ENCODE data around the gene JAM2. TPM values are rescaled to one million over a fixed set of nuclear protein-coding genes. Genes with fewer than 3 reads are reported as not detected.

Gene JAM2
- polyA plus RNA-seq, 1 experiment: 0.21 TPM

- no peak for TF ChIP-seq CTCF (IDR thresholded peaks at IDR 0.05; ENCODE audit: insufficient read depth, low read depth, low read length)
- ChIA-PET POLR2A (no interaction called here), CTCF (interaction anchor here (0.7 to 1.5 kb wide), 2 partner anchors 8 to 51 kb away, joined by 3 read pairs; no protein-coding TSS in a partner anchor)
- no peaks in the 10 kb centered on the region for H3K27me3 ChIP-seq (ENCODE audit: control insufficient read depth, insufficient read depth, low read length)
- no peak for DNase-seq (ENCODE audit: low read depth)
- no peak overlapping the region for H3K4me3 ChIP-seq (ENCODE audit: low read depth, low read length)
- no peaks in the 10 kb centered on the region for H3K36me3 ChIP-seq (ENCODE audit: control insufficient read depth, insufficient read depth, low read length)
Observed at GRCh38 chr21:25660233-25660632, 21.2 kb downstream of the JAM2 start.

GRCh38 chr21:25664491-25664931 is 25.5 kb downstream of the JAM2 start:
- no peak for TF ChIP-seq CTCF (IDR thresholded peaks at IDR 0.05; ENCODE audit: insufficient read depth, low read depth, low read length)
- Histone ChIP-seq H3K4me3 (ENCODE audit: low read depth, low read length) (no peak overlapping the region), H3K36me3 (ENCODE audit: control insufficient read depth, insufficient read depth, low read length) (no peaks in the 10 kb centered on the region), H3K27me3 (ENCODE audit: control insufficient read depth, insufficient read depth, low read length) (no peaks in the 10 kb centered on the region)
- ChIA-PET CTCF (no interaction called here), POLR2A (no interaction called here)
- DNase-seq (ENCODE audit: low read depth): no peak

GRCh38 chr21:25670726-25671125 is 31.7 kb downstream of the JAM2 start:
- no peak for DNase-seq (ENCODE audit: low read depth)
- Histone ChIP-seq H3K4me3 (ENCODE audit: low read depth, low read length) (no peak overlapping the region), H3K36me3 (ENCODE audit: control insufficient read depth, insufficient read depth, low read length) (no peaks in the 10 kb centered on the region), H3K27me3 (ENCODE audit: control insufficient read depth, insufficient read depth, low read length) (no peaks in the 10 kb centered on the region)
- no peak for TF ChIP-seq CTCF (IDR thresholded peaks at IDR 0.05; ENCODE audit: insufficient read depth, low read depth, low read length)
- ChIA-PET CTCF (interaction anchor here (0.6 kb wide), 2 partner anchors 9 to 54 kb away, joined by 3 to 4 read pairs; no protein-coding TSS in a partner anchor), POLR2A (no interaction called here)

- POLR2A ChIA-PET: no interaction called here
- Histone ChIP-seq H3K27me3 (ENCODE audit: control insufficient read depth, insufficient read depth, low read length) (no peaks in the 10 kb centered on the region), H3K4me3 (ENCODE audit: low read depth, low read length) (no peak overlapping the region), H3K36me3 (ENCODE audit: control insufficient read depth, insufficient read depth, low read length) (no peaks in the 10 kb centered on the region)
- TF ChIP-seq CTCF (IDR thresholded peaks at IDR 0.05; ENCODE audit: insufficient read depth, low read depth, low read length): no peak
- DNase-seq (ENCODE audit: low read depth): no peak
- CTCF ChIA-PET: no interaction called here
Observed at GRCh38 chr21:25676451-25676850, 37.4 kb downstream of the JAM2 start.

GRCh38 chr21:25682382-25682781 is 43.3 kb downstream of the JAM2 start:
- Histone ChIP-seq H3K27me3 (ENCODE audit: control insufficient read depth, insufficient read depth, low read length) (no peaks in the 10 kb centered on the region), H3K36me3 (ENCODE audit: control insufficient read depth, insufficient read depth, low read length) (no peaks in the 10 kb centered on the region), H3K4me3 (ENCODE audit: low read depth, low read length) (no peak overlapping the region)
- TF ChIP-seq CTCF (IDR thresholded peaks at IDR 0.05; ENCODE audit: insufficient read depth, low read depth, low read length): no peak
- DNase-seq (ENCODE audit: low read depth): no peak
- POLR2A ChIA-PET: no interaction called here
- CTCF ChIA-PET: no interaction called here

Measured in BJ (cell line).